ENCODE data around the gene THSD7B. TPM values are rescaled to one million over a fixed set of nuclear protein-coding genes. Genes with fewer than 3 reads are reported as not detected.

THSD7B gene
- total and polyA plus RNA-seq, 2 experiments from 2014 or later: 0.86 to 3.8 TPM

DNA sequence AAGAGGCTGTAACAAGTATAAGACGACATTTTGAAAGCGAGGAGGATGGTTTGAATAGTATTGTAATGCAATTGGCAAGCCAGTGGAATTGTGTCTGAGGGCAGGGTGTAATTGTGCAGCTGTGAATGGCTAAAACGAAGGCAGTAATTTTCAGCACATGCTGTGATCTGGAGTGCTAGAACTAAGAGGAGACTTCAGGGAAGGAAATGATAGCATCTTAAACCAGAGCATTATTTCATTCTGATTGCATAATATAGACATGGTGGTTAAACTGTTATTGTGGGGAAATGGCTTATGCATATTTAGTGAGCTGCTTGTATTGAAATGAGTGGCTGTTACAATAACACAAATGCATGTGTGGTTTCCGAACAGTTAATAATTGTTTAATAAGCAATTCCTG, 36.3 kb downstream of the THSD7B start (continued):
- TF ChIP-seq, protein P1, sequence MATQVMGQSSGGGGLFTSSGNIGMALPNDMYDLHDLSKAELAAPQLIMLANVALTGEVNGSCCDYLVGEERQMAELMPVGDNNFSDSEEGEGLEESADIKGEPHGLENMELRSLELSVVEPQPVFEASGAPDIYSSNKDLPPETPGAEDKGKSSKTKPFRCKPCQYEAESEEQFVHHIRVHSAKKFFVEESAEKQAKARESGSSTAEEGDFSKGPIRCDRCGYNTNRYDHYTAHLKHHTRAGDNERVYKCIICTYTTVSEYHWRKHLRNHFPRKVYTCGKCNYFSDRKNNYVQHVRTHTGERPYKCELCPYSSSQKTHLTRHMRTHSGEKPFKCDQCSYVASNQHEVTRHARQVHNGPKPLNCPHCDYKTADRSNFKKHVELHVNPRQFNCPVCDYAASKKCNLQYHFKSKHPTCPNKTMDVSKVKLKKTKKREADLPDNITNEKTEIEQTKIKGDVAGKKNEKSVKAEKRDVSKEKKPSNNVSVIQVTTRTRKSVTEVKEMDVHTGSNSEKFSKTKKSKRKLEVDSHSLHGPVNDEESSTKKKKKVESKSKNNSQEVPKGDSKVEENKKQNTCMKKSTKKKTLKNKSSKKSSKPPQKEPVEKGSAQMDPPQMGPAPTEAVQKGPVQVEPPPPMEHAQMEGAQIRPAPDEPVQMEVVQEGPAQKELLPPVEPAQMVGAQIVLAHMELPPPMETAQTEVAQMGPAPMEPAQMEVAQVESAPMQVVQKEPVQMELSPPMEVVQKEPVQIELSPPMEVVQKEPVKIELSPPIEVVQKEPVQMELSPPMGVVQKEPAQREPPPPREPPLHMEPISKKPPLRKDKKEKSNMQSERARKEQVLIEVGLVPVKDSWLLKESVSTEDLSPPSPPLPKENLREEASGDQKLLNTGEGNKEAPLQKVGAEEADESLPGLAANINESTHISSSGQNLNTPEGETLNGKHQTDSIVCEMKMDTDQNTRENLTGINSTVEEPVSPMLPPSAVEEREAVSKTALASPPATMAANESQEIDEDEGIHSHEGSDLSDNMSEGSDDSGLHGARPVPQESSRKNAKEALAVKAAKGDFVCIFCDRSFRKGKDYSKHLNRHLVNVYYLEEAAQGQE (IDR thresholded peaks at IDR 0.05; ENCODE audit: unreplicated experiment): no peak
- TF ChIP-seq, protein P2, sequence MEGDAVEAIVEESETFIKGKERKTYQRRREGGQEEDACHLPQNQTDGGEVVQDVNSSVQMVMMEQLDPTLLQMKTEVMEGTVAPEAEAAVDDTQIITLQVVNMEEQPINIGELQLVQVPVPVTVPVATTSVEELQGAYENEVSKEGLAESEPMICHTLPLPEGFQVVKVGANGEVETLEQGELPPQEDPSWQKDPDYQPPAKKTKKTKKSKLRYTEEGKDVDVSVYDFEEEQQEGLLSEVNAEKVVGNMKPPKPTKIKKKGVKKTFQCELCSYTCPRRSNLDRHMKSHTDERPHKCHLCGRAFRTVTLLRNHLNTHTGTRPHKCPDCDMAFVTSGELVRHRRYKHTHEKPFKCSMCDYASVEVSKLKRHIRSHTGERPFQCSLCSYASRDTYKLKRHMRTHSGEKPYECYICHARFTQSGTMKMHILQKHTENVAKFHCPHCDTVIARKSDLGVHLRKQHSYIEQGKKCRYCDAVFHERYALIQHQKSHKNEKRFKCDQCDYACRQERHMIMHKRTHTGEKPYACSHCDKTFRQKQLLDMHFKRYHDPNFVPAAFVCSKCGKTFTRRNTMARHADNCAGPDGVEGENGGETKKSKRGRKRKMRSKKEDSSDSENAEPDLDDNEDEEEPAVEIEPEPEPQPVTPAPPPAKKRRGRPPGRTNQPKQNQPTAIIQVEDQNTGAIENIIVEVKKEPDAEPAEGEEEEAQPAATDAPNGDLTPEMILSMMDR (conservative IDR thresholded peaks at IDR 0.05; ENCODE audit: low read depth in 2 of 2): no peak
- TF ChIP-seq POLR2AphosphoS5 (IDR thresholded peaks at IDR 0.05; ENCODE audit: low read depth) (no peak), ZNF331 (CRISPR knock-in tag; IDR thresholded peaks at IDR 0.05; ENCODE audit: low read depth) (no peak), NANOG (IDR thresholded peaks at IDR 0.05; ENCODE audit: borderline replicate concordance) (no peak), EZH2 (IDR thresholded peaks at IDR 0.05; ENCODE audit: low read depth, unreplicated experiment) (no peak), STAT1 (IDR thresholded peaks at IDR 0.05; ENCODE audit: unreplicated experiment) (no peak)

DNA sequence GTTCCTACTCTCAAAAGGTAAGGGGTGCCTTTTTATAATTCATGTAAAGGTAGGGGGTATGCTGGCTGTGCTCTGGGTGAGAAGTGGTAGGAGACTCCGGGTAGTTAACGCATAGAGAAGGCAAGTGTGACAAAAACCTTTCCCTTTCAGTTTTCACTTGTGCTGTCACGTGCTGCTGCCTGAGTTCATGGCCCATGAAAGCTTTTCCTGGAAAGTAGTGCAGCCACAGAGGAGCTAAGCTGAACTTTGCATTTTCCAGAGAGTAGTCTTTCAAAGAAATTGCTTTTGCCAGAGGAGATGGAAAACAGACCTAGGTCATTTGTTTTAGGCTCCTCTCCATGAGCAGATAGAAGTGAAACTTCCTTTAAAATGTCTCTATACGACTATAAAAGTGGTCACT, 44.7 kb downstream of the THSD7B start:
- no peak overlapping the region for H3K27ac Mint-ChIP-seq
- Histone ChIP-seq H3F3A (replicated peaks; ENCODE audit: low read depth) (no peaks in the 10 kb centered on the region), H4K20me1 (replicated peaks; ENCODE audit: insufficient read depth) (no peaks in the 10 kb centered on the region), H3K4me1 (ENCODE audit: insufficient read depth) (no peaks in the 10 kb centered on the region), H3K4me2 (no peak overlapping the region), H2AFZ (no peak overlapping the region), H3K9me2 (ENCODE audit: insufficient read depth) (peaks cover 10% of the 10 kb centered on the region; the same call in 1 of the 2 replicates), H3K36me3 (ENCODE audit: insufficient read depth) (no peaks in the 10 kb centered on the region), H3K27ac (ENCODE audit: low read depth) (no peak overlapping the region), H3K4me3 (no peak overlapping the region), H3K27me3 (ENCODE audit: insufficient read depth) (no peaks in the 10 kb centered on the region), H3K79me2 (replicated peaks; ENCODE audit: insufficient read depth) (no peaks in the 10 kb centered on the region)
- H3K4me3 Mint-ChIP-seq: no peak overlapping the region
- no peak for TF ChIP-seq STAT1 (IDR thresholded peaks at IDR 0.05; ENCODE audit: unreplicated experiment)
- ATAC-seq (no peak), DNase-seq (ENCODE audit: low spot score) (no peak)
- H3K9me3 Mint-ChIP-seq: no peaks in the 10 kb centered on the region; the same call in 2 of the 3 replicates
- no peaks in the 10 kb centered on the region for H3K4me1 Mint-ChIP-seq
- H3K27me3 Mint-ChIP-seq (ENCODE audit: insufficient read depth, low read depth, poor library complexity): no peaks in the 10 kb centered on the region
- no peaks in the 10 kb centered on the region for H3K36me3 Mint-ChIP-seq (ENCODE audit: low read depth)

DNA sequence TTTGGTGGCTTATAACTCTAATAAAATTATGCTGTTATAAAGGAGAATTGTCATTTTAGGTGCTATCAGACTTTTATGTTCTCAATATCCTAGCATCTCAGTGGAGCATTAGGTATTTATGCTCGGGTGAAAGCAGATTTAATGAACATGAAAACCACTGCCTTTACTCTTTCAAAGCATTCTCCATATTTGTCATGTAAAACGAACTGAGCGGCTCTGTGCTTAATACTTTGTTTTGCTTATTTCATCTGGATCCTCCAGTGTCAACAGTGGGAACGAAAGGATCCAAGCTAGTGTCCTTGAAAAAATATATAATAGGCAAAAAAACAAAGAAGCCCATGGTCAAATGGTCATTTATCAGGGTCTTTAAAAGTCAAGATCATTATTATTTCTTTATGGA, 53.5 kb downstream of the THSD7B start:
- peaks cover 14% of the 10 kb centered on the region; the same call in 1 of the 2 replicates for H3K9me2 ChIP-seq (ENCODE audit: insufficient read depth)
- Mint-ChIP-seq H3K36me3 (ENCODE audit: low read depth) (no peaks in the 10 kb centered on the region), H3K4me1 (peaks cover 14% of the 10 kb centered on the region), H3K27ac (no peak overlapping the region), H3K4me3 (no peak overlapping the region), H3K9me3 (no peaks in the 10 kb centered on the region), H3K27me3 (ENCODE audit: insufficient read depth, low read depth, poor library complexity) (peaks cover 2% of the 10 kb centered on the region)
- H4K20me1 ChIP-seq (replicated peaks; ENCODE audit: insufficient read depth): no peaks in the 10 kb centered on the region
- H3K27me3 ChIP-seq (ENCODE audit: insufficient read depth): no peaks in the 10 kb centered on the region
- DNase-seq (ENCODE audit: low spot score) (peak; percentile 50), ATAC-seq (peak; percentile 47; the same call in 2 of the 3 replicates)
- TF ChIP-seq NANOG (IDR thresholded peaks at IDR 0.05; ENCODE audit: borderline replicate concordance) (peak; percentile 67; the same call in 1 of the 2 replicates), POLR2AphosphoS5 (IDR thresholded peaks at IDR 0.05; ENCODE audit: low read depth) (no peak)
- TF ChIP-seq, protein P3, sequence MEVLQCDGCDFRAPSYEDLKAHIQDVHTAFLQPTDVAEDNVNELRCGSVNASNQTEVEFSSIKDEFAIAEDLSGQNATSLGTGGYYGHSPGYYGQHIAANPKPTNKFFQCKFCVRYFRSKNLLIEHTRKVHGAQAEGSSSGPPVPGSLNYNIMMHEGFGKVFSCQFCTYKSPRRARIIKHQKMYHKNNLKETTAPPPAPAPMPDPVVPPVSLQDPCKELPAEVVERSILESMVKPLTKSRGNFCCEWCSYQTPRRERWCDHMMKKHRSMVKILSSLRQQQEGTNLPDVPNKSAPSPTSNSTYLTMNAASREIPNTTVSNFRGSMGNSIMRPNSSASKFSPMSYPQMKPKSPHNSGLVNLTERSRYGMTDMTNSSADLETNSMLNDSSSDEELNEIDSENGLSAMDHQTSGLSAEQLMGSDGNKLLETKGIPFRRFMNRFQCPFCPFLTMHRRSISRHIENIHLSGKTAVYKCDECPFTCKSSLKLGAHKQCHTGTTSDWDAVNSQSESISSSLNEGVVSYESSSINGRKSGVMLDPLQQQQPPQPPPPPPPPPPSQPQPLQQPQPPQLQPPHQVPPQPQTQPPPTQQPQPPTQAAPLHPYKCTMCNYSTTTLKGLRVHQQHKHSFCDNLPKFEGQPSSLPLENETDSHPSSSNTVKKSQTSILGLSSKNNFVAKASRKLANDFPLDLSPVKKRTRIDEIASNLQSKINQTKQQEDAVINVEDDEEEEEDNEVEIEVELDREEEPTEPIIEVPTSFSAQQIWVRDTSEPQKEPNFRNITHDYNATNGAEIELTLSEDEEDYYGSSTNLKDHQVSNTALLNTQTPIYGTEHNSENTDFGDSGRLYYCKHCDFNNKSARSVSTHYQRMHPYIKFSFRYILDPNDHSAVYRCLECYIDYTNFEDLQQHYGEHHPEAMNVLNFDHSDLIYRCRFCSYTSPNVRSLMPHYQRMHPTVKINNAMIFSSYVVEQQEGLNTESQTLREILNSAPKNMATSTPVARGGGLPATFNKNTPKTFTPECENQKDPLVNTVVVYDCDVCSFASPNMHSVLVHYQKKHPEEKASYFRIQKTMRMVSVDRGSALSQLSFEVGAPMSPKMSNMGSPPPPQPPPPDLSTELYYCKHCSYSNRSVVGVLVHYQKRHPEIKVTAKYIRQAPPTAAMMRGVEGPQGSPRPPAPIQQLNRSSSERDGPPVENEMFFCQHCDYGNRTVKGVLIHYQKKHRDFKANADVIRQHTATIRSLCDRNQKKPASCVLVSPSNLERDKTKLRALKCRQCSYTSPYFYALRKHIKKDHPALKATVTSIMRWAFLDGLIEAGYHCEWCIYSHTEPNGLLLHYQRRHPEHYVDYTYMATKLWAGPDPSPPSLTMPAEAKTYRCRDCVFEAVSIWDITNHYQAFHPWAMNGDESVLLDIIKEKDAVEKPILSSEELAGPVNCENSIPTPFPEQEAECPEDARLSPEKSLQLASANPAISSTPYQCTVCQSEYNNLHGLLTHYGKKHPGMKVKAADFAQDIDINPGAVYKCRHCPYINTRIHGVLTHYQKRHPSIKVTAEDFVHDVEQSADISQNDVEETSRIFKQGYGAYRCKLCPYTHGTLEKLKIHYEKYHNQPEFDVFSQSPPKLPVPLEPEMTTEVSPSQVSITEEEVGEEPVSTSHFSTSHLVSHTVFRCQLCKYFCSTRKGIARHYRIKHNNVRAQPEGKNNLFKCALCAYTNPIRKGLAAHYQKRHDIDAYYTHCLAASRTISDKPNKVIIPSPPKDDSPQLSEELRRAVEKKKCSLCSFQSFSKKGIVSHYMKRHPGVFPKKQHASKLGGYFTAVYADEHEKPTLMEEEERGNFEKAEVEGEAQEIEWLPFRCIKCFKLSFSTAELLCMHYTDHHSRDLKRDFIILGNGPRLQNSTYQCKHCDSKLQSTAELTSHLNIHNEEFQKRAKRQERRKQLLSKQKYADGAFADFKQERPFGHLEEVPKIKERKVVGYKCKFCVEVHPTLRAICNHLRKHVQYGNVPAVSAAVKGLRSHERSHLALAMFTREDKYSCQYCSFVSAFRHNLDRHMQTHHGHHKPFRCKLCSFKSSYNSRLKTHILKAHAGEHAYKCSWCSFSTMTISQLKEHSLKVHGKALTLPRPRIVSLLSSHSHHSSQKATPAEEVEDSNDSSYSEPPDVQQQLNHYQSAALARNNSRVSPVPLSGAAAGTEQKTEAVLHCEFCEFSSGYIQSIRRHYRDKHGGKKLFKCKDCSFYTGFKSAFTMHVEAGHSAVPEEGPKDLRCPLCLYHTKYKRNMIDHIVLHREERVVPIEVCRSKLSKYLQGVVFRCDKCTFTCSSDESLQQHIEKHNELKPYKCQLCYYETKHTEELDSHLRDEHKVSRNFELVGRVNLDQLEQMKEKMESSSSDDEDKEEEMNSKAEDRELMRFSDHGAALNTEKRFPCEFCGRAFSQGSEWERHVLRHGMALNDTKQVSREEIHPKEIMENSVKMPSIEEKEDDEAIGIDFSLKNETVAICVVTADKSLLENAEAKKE (CRISPR knock-in tag; IDR thresholded peaks at IDR 0.05): no peak
- peaks cover 15% of the 10 kb centered on the region for H3K4me1 ChIP-seq (ENCODE audit: insufficient read depth)
- H2AFZ ChIP-seq: no peak overlapping the region
- no peaks in the 10 kb centered on the region for H3K36me3 ChIP-seq (ENCODE audit: insufficient read depth)
- H3K4me3 ChIP-seq: peak overlapping the region; percentile 5; the same call in 1 of the 2 replicates
- H3F3A ChIP-seq (replicated peaks; ENCODE audit: low read depth): no peaks in the 10 kb centered on the region
- no peak overlapping the region for H3K27ac ChIP-seq (ENCODE audit: low read depth)
- H3K79me2 ChIP-seq (replicated peaks; ENCODE audit: insufficient read depth): no peaks in the 10 kb centered on the region
- peak overlapping the region; percentile 29 for H3K4me2 ChIP-seq
